HepG2 (cell line): ENCODE results near the gene ACO1. TPM values are rescaled to one million over a fixed set of nuclear protein-coding genes. Genes with fewer than 3 reads are reported as not detected.

Experiments used
- FOXK1 ChIP-seq: sonication (generic); formaldehyde crosslinking; IDR thresholded peaks from 2 replicates; pipeline ENCODE4 v1.4.0; 2020; ENCODE audit warnings: low read depth, missing genetic modification reagents, borderline replicate concordance
- FOXO1 ChIP-seq: sonication (generic); formaldehyde crosslinking; IDR thresholded peaks from 2 replicates; pipeline ENCODE4 v1.4.0; 2020; ENCODE audit warnings: missing genetic modification reagents
- PHF20 ChIP-seq: sonication (generic); formaldehyde crosslinking; IDR thresholded peaks from 2 replicates; pipeline ENCODE4 v1.5.0; 2020; ENCODE audit warnings: mild to moderate bottlenecking, missing genetic modification reagents
- SMARCC2 ChIP-seq: fragments of 450-650 bp; IDR thresholded peaks from 2 replicates; pipeline ENCODE4 v1.6.1; 2017; ENCODE audit warnings: antibody characterized with exemption, mild to moderate bottlenecking
- SP2 ChIP-seq: sonication (generic); formaldehyde crosslinking; IDR thresholded peaks from 2 replicates; pipeline ENCODE4 v1.5.1; 2020; ENCODE audit warnings: mild to moderate bottlenecking, missing genetic modification reagents
- TEAD3 ChIP-seq: optimal IDR thresholded peaks from 2 replicates; pipeline ENCODE3; 2016; ENCODE audit warnings: borderline replicate concordance
- TRIM24 ChIP-seq: sonication (generic); formaldehyde crosslinking; IDR thresholded peaks from 2 replicates; pipeline ENCODE4 v1.8.0; 2022; ENCODE audit warnings: mild to moderate bottlenecking, missing genetic modification reagents
- ZBTB42 ChIP-seq: sonication (generic); formaldehyde crosslinking; IDR thresholded peaks from 2 replicates; pipeline ENCODE4 v1.5.0; 2020; ENCODE audit warnings: mild to moderate bottlenecking, missing genetic modification reagents
- ZNF12 ChIP-seq: sonication (generic); formaldehyde crosslinking; IDR thresholded peaks from 2 replicates; pipeline ENCODE4 v1.5.0; 2020; ENCODE audit warnings: missing genetic modification reagents
- ZNF501 ChIP-seq: sonication (generic); formaldehyde crosslinking; IDR thresholded peaks from 2 replicates; pipeline ENCODE4 v1.5.1; 2020; ENCODE audit warnings: mild to moderate bottlenecking, moderate library complexity, missing genetic modification reagents
- ZNF546 ChIP-seq: sonication (generic); formaldehyde crosslinking; conservative IDR thresholded peaks from 2 replicates; pipeline ENCODE4 v1.8.1; 2023; ENCODE audit warnings: mild to moderate bottlenecking, missing genetic modification reagents
- ZNF564 ChIP-seq: sonication (generic); formaldehyde crosslinking; IDR thresholded peaks from 2 replicates; pipeline ENCODE4 v1.8.1; 2023; ENCODE audit warnings: mild to moderate bottlenecking, missing genetic modification reagents
- ZNF660 ChIP-seq: sonication (generic); formaldehyde crosslinking; IDR thresholded peaks from 2 replicates; pipeline ENCODE4 v1.5.1; 2020; ENCODE audit warnings: mild to moderate bottlenecking, low read depth, missing genetic modification reagents, borderline replicate concordance
- ZNF781 ChIP-seq: sonication (generic); formaldehyde crosslinking; IDR thresholded peaks from 2 replicates; pipeline ENCODE4 v1.5.1; 2020; ENCODE audit warnings: borderline replicate concordance, mild to moderate bottlenecking, missing genetic modification reagents; ENCODE audit errors: not compliant biosample characterization
- ZNF891 ChIP-seq: sonication (generic); formaldehyde crosslinking; IDR thresholded peaks from 2 replicates; pipeline ENCODE4 v1.5.0; 2020; ENCODE audit warnings: mild to moderate bottlenecking, missing genetic modification reagents
- ZSCAN9 ChIP-seq: IDR thresholded peaks from 2 replicates; pipeline ENCODE4 v1.6.1; 2016; ENCODE audit warnings: borderline replicate concordance
- polyA plus RNA-seq, 8 experiments: library from polyadenylated mRNA; depleted of rRNA in 3 of 8; stranded (reverse) in 7 of 8; unstranded in 1 of 8; fragments of >200 nt; fragmentation: Illumina TruSeq in 4 of 8; extraction: Trizol in 4 of 8; gene quantifications; 2 replicates each; pipeline versions ENCODE4 v1.2.1 to v1.2.3, GENCODE V29; 2011 to 2016; ENCODE audit warnings: low read depth in 4 of 8, missing spikeins in 1 of 8, mixed read lengths in 1 of 8; ENCODE audit not compliant: insufficient read depth in 1 of 8
- total RNA-seq, 5 experiments: library from RNA; depleted of rRNA; stranded (reverse); fragments of >200 nt; fragmentation: Illumina TruSeq; extraction: Trizol; gene quantifications; 2 replicates each; pipeline ENCODE4 v1.2.3, GENCODE V29; 2016; ENCODE audit warnings: low read depth in 1 of 5
- TF ChIP-seq, protein P1 (sequence below): sonication (generic); formaldehyde crosslinking; IDR thresholded peaks from 2 replicates; pipeline ENCODE4 v1.8.1; 2023; ENCODE audit warnings: mild to moderate bottlenecking, missing genetic modification reagents, borderline replicate concordance
- TF ChIP-seq, protein P2 (sequence below): sonication (generic); formaldehyde crosslinking; conservative IDR thresholded peaks from 2 replicates; pipeline ENCODE4 v1.4.0; 2020; ENCODE audit warnings: missing genetic modification reagents
- TF ChIP-seq, protein P3 (sequence below): IDR thresholded peaks from 2 replicates; pipeline ENCODE4 v1.6.1; 2018; ENCODE audit warnings: missing genetic modification reagents, mild to moderate bottlenecking, missing compliant biosample characterization
- TF ChIP-seq, protein P4 (sequence below): sonication (generic); formaldehyde crosslinking; IDR thresholded peaks from 2 replicates; pipeline ENCODE4 v1.8.0; 2022; ENCODE audit warnings: mild to moderate bottlenecking, missing genetic modification reagents, moderate library complexity
- TF ChIP-seq, protein P5 (sequence below): IDR thresholded peaks from 2 replicates; pipeline ENCODE4 v1.6.1; 2016; ENCODE audit warnings: low read depth
- TF ChIP-seq, protein P6 (sequence below): sonication (generic); formaldehyde crosslinking; IDR thresholded peaks from 2 replicates; pipeline ENCODE4 v1.4.0; 2020; ENCODE audit warnings: mild to moderate bottlenecking, missing genetic modification reagents
- TF ChIP-seq, protein P7 (sequence below): sonication (generic); formaldehyde crosslinking; IDR thresholded peaks from 2 replicates; pipeline ENCODE4 v1.5.0; 2020; ENCODE audit warnings: missing genetic modification reagents, mild to moderate bottlenecking, borderline replicate concordance

Gene ACO1
- total and polyA plus RNA-seq, 2 of the 13 experiments (the other 11 are each of a cell fraction or from before 2014, with no cell fraction given) = 20.1 to 48.2 TPM

DNA sequence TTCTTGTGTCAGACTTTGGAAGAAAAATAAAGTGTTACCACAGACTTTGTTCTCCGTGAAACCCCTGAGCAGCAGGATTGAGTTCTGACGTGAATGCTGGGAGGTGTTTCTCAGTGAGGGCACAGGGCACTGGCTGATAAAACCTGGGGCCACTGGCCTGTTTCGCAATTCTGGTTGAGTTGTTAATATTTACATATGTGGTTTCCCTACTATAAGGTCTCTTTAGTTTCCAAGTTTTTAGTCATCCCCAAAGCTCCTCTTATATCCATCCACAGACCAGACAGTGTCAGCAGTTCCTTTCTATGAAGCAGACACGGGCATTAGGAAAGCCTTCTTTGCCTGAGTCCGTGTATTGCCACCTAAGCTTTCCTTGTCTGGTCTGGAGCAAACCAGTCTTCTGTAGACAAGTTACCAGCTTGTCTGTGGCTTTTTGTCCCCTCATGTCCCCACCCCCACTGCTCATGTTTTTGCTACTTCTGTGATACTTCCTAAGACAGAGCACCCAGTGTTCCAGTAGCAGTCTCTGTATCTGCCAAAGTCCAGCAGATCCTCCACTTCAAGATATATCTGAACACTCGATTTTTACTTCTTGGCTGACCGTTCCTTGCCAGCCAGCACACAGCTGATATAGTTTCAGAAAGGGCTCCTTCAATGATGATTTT is 42.0 kb downstream of the ACO1 start (continued):
- TF ChIP-seq TRIM24 (no peak), ZNF12 (CRISPR knock-in tag) (no peak), SP2 (CRISPR knock-in tag) (no peak), ZBTB42 (CRISPR knock-in tag) (no peak), SMARCC2 (no peak), ZNF564 (no peak), ZNF546 (CRISPR knock-in tag) (no peak), ZNF501 (CRISPR knock-in tag) (no peak), ZNF781 (CRISPR knock-in tag) (no peak), TEAD3 (CRISPR knock-in tag) (peak; percentile 55), FOXK1 (CRISPR knock-in tag) (peak; percentile 77; the same call in 1 of the 2 replicates), FOXO1 (CRISPR knock-in tag) (peak; percentile 57; the same call in 1 of the 2 replicates), PHF20 (CRISPR knock-in tag) (no peak), ZSCAN9 (CRISPR knock-in tag) (peak; percentile 70; the same call in 1 of the 2 replicates), ZNF660 (CRISPR knock-in tag) (no peak), ZNF891 (no peak)
- TF ChIP-seq, protein P1, sequence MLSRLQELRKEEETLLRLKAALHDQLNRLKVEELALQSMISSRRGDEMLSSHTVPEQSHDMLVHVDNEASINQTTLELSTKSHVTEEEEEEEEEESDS (CRISPR knock-in tag) = no peak
- TF ChIP-seq, protein P2, sequence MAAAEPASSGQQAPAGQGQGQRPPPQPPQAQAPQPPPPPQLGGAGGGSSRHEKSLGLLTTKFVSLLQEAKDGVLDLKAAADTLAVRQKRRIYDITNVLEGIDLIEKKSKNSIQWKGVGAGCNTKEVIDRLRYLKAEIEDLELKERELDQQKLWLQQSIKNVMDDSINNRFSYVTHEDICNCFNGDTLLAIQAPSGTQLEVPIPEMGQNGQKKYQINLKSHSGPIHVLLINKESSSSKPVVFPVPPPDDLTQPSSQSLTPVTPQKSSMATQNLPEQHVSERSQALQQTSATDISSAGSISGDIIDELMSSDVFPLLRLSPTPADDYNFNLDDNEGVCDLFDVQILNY (CRISPR knock-in tag) = no peak
- TF ChIP-seq, protein P3, sequence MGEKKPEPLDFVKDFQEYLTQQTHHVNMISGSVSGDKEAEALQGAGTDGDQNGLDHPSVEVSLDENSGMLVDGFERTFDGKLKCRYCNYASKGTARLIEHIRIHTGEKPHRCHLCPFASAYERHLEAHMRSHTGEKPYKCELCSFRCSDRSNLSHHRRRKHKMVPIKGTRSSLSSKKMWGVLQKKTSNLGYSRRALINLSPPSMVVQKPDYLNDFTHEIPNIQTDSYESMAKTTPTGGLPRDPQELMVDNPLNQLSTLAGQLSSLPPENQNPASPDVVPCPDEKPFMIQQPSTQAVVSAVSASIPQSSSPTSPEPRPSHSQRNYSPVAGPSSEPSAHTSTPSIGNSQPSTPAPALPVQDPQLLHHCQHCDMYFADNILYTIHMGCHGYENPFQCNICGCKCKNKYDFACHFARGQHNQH (CRISPR knock-in tag) = peak; percentile 90
- TF ChIP-seq, protein P4, sequence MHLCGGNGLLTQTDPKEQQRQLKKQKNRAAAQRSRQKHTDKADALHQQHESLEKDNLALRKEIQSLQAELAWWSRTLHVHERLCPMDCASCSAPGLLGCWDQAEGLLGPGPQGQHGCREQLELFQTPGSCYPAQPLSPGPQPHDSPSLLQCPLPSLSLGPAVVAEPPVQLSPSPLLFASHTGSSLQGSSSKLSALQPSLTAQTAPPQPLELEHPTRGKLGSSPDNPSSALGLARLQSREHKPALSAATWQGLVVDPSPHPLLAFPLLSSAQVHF (CRISPR knock-in tag) = no peak
- TF ChIP-seq, protein P5, sequence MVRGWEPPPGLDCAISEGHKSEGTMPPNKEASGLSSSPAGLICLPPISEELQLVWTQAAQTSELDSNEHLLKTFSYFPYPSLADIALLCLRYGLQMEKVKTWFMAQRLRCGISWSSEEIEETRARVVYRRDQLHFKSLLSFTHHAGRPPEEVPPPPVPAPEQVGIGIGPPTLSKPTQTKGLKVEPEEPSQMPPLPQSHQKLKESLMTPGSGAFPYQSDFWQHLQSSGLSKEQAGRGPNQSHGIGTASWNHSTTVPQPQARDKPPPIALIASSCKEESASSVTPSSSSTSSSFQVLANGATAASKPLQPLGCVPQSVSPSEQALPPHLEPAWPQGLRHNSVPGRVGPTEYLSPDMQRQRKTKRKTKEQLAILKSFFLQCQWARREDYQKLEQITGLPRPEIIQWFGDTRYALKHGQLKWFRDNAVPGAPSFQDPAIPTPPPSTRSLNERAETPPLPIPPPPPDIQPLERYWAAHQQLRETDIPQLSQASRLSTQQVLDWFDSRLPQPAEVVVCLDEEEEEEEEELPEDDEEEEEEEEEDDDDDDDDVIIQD (CRISPR knock-in tag) = peak; percentile 83
- TF ChIP-seq, protein P6, sequence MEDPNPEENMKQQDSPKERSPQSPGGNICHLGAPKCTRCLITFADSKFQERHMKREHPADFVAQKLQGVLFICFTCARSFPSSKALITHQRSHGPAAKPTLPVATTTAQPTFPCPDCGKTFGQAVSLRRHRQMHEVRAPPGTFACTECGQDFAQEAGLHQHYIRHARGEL = no peak
- TF ChIP-seq, protein P7, sequence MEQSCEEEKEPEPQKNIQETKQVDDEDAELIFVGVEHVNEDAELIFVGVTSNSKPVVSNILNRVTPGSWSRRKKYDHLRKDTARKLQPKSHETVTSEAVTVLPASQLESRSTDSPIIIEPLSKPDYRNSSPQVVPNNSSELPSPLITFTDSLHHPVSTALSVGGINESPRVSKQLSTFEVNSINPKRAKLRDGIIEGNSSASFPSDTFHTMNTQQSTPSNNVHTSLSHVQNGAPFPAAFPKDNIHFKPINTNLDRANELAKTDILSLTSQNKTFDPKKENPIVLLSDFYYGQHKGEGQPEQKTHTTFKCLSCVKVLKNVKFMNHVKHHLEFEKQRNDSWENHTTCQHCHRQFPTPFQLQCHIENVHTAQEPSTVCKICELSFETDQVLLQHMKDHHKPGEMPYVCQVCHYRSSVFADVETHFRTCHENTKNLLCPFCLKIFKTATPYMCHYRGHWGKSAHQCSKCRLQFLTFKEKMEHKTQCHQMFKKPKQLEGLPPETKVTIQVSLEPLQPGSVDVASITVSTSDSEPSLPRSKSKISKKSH (CRISPR knock-in tag) = no peak
